Tibial nerve (tissue), 4 donors: Measurements from ENCODE around the gene KLRC1. TPM values are rescaled to one million over a fixed set of nuclear protein-coding genes. Genes with fewer than 3 reads are reported as not detected.
"Not testable (repeated sequence)": the region's sequence is repeated elsewhere in the genome, so short reads cannot be mapped to it uniquely, and the experiment has no call there.

Experiments
- DNase-seq, 2 donors: peaks; one replicate each; pipeline ENCODE4 v3.0.0-alpha.2; 2019; ENCODE audit warnings: low spot score in 2 of 2
- H3K27ac ChIP-seq, 4 donors: fragments of 200-600 bp; sonication (generic) in 3 of 4; one replicate each; pipeline ENCODE4 v1.5.1; 2017 to 2019; ENCODE audit warnings: mild to moderate bottlenecking in 1 of 4
- H3K27me3 ChIP-seq, 2 donors: fragments of 200-600 bp; sonication (generic) in 1 of 2; one replicate each; pipeline versions ENCODE4 v1.5.1 to v1.6.0; 2017 to 2019
- H3K36me3 ChIP-seq, 3 donors: fragments of 200-600 bp; sonication (generic); one replicate each; pipeline ENCODE4 v1.5.1; 2018 to 2019
- H3K4me1 ChIP-seq, 4 donors: fragments of 200-600 bp; sonication (generic) in 3 of 4; one replicate each; pipeline ENCODE4 v1.5.1; 2017 to 2019
- H3K4me3 ChIP-seq, 4 donors: fragments of 200-600 bp; sonication (generic) in 3 of 4; one replicate each; pipeline ENCODE4 v1.5.1; 2017 to 2019; ENCODE audit warnings: mild to moderate bottlenecking in 1 of 4, moderate library complexity in 1 of 4
- H3K9me3 ChIP-seq, 4 donors: fragments of 200-600 bp; sonication (generic) in 3 of 4; one replicate each; pipeline ENCODE4 v1.5.1; 2017 to 2019
- EP300 ChIP-seq, 2 donors: sonication (generic); formaldehyde crosslinking; IDR thresholded peaks; one replicate each; pipeline ENCODE4 v1.6.1; 2017; ENCODE audit warnings: antibody characterized with exemption in 2 of 2, mild to moderate bottlenecking in 1 of 2
- POLR2A ChIP-seq, 2 donors: fragments of 450-650 bp; IDR thresholded peaks; one replicate each; pipeline ENCODE4 v1.6.1; 2017; ENCODE audit warnings: antibody characterized with exemption in 2 of 2, mild to moderate bottlenecking in 2 of 2, moderate library complexity in 2 of 2
- WGBS, 2 donors: methylation state at CpG; one replicate each; pipeline ENCODE4 v1.1.5; 2018; 5-methylcytosine and 5-hydroxymethylcytosine counted together
- total RNA-seq, 4 donors: library from RNA; depleted of rRNA; stranded (reverse); fragments of >200 nt; gene quantifications; one replicate each; pipeline ENCODE4 v1.1.0, GENCODE V29; 2016
- TF ChIP-seq, protein P1 (sequence below), 5 experiments: fragments of 200-600 bp in 3 of 5; fragments of 450-650 bp in 2 of 5; sonication (generic) in 3 of 5; IDR thresholded peaks; one replicate each; pipeline ENCODE4 v1.5.1; 2016 to 2019; ENCODE audit warnings: antibody characterized with exemption in 5 of 5, mild to moderate bottlenecking in 3 of 5, moderate library complexity in 2 of 5

The KLRC1 gene
- total RNA-seq, 4 donors from 2014 or later = not detected

DNA sequence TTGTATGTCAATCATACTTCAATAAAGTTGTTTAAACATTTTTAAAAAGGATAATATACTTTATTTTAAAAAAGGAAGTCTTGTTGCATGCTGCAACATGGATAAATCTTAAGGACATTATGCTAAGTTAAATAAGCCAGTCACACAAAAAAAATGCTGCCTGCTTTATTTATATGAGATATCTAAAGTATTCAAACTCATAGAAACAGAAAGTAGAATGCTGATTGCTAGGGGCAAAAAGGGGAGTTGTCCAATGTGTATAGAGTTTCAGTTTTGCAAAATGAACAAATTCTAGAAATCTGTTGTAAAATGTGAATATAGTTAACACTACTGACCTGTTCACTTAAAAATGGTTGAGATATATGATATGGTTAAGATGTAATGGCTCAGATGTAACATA, 52.3 kb downstream of the KLRC1 start:
- TF ChIP-seq POLR2A (IDR thresholded peaks at IDR 0.05) (no peak), EP300 (IDR thresholded peaks at IDR 0.05) (no peak)
- TF ChIP-seq, protein P1, sequence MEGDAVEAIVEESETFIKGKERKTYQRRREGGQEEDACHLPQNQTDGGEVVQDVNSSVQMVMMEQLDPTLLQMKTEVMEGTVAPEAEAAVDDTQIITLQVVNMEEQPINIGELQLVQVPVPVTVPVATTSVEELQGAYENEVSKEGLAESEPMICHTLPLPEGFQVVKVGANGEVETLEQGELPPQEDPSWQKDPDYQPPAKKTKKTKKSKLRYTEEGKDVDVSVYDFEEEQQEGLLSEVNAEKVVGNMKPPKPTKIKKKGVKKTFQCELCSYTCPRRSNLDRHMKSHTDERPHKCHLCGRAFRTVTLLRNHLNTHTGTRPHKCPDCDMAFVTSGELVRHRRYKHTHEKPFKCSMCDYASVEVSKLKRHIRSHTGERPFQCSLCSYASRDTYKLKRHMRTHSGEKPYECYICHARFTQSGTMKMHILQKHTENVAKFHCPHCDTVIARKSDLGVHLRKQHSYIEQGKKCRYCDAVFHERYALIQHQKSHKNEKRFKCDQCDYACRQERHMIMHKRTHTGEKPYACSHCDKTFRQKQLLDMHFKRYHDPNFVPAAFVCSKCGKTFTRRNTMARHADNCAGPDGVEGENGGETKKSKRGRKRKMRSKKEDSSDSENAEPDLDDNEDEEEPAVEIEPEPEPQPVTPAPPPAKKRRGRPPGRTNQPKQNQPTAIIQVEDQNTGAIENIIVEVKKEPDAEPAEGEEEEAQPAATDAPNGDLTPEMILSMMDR (IDR thresholded peaks at IDR 0.05) = no peak
- no peak overlapping the region for H3K4me3 ChIP-seq

DNA sequence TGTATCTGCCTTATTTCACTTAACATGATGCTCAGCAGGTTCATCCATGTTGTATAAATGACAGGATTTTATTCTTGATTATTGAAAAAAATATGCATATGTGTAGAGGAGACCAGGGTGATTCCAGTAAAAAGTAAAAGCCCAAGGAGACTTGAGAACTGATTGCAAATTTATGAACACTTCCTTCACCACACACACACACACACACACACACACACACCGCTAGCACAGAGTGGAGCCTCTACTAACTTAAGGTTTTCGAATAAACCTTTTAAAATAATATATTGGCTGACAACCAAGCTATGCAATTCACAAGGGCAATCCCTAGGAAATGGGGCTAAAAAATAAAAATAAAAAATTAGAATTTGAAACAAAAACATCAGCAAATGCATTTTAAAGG, 55.0 kb downstream of the KLRC1 start:
- DNase-seq = no peak
- no peaks in the 10 kb centered on the region for H3K9me3 ChIP-seq
- peaks cover 0 to 12% (median 1%) of the 10 kb centered on the region in 4 donors for H3K4me1 ChIP-seq
- no peaks in the 10 kb centered on the region for H3K27me3 ChIP-seq
- no peak overlapping the region for H3K4me3 ChIP-seq
- TF ChIP-seq POLR2A (IDR thresholded peaks at IDR 0.05) = no peak
- TF ChIP-seq, protein P1 (IDR thresholded peaks at IDR 0.05) = no peak
- no peak for TF ChIP-seq EP300 (IDR thresholded peaks at IDR 0.05)
- WGBS, 2 donors = 53 to 63% methylated on average over 2 of the region's 2 CpGs
- no peak overlapping the region for H3K27ac ChIP-seq
- H3K36me3 ChIP-seq = no peaks in the 10 kb centered on the region

More for the DNA sequence above, 52.3 kb downstream of the KLRC1 start:
- no peak for DNase-seq
- Histone ChIP-seq H3K27me3 (no peaks in the 10 kb centered on the region), H3K9me3 (peaks cover 0 to 5% (median 0%) of the 10 kb centered on the region in 4 donors), H3K36me3 (no peaks in the 10 kb centered on the region), H3K4me1 (peaks cover 0 to 4% (median 0%) of the 10 kb centered on the region in 4 donors), H3K27ac (no peak overlapping the region)

DNA sequence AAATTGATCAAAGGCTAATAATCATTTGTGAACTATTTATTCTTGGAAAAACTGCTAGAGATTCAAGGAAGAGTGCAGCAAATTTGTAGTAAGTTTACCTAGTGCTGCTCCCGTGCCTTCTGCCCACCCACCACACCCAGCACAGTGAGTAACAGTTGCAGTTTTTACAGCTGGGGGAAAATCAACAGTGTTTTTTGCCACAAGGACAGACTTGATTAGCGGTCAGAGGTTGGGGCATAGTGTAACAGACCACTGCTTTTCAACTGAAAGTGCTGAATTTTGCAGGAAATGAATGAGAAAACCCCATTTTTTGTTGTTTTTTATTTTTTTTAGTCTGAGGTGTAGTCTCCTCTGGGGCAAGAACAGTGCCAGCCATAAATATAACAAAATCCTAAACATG, 55.9 kb downstream of the KLRC1 start:
- no peak overlapping the region for H3K4me3 ChIP-seq
- H3K27me3 ChIP-seq = no peaks in the 10 kb centered on the region
- WGBS, 2 donors = 44 to 63% methylated on average over 2 of the region's 2 CpGs
- H3K9me3 ChIP-seq = no peaks in the 10 kb centered on the region
- TF ChIP-seq, protein P1 (IDR thresholded peaks at IDR 0.05) = no peak
- no peak for TF ChIP-seq POLR2A (IDR thresholded peaks at IDR 0.05)
- no peak for TF ChIP-seq EP300 (IDR thresholded peaks at IDR 0.05)
- no peak overlapping the region for H3K27ac ChIP-seq
- H3K4me1 ChIP-seq = peaks cover 0 to 12% (median 9%) of the 10 kb centered on the region in 4 donors
- no peak for DNase-seq
- no peaks in the 10 kb centered on the region for H3K36me3 ChIP-seq

DNA sequence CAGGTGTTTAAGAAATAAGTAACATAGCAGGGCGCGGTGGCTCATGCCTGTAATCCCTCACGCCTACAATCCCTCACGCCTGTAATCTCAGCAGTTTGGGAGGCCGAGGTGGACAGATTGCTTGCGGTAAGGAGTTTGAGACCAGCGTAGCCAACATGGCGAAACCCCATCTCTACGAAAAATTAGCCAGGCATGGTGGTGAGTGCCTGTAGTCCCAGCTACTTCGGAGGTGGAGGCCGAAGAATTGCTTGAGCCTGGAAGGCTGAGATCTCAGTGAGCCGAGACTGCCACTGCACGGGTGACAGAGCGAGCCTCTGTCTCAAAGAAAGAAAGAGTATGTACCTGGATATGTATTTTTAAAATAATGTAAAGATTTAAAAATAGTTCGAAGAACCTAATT, 57.0 kb downstream of the KLRC1 start:
- peak overlapping the region in 1 of 4 donors; percentile 5 for H3K4me3 ChIP-seq
- not testable (repeated sequence) for H3K9me3 ChIP-seq, H3K36me3 ChIP-seq, DNase-seq, H3K27me3 ChIP-seq
- peak overlapping the region in 3 of 4 donors; percentile 45 to 68 (median 60) for H3K27ac ChIP-seq
- peaks cover 0 to 19% (median 9%) of the 10 kb centered on the region in 4 donors for H3K4me1 ChIP-seq
- WGBS, 2 donors = 85 to 93% methylated on average over 15 of the region's 15 CpGs

Other genes starting within 250 kb of the KLRC1 start
- gene GABARAPL1, start 240.5 kb downstream of the KLRC1 start, total RNA-seq = 100 to 1,000 TPM; 116 to 168 (median 160) TPM
- gene KLRD1, start 145.5 kb downstream of the KLRC1 start, total RNA-seq = 1 to 10 TPM in 3 of 4 donors, under 1 TPM in 1; 0.90 to 2.4 (median 1.4) TPM
- gene KLRK1, start 63.3 kb downstream of the KLRC1 start, total RNA-seq = 1 to 10 TPM in 2 of 4 donors, under 1 TPM in 1, not detected in 1; 0.60 to 2.9 (median 1.2) TPM
- gene KLRC4, start 43.6 kb downstream of the KLRC1 start, total RNA-seq = not detected
- not detected for gene KLRC3, start 32.8 kb downstream of the KLRC1 start, total RNA-seq
- gene KLRC2, start 17.4 kb downstream of the KLRC1 start, total RNA-seq = not detected
- gene EIF2S3B, start 52.5 kb upstream of the KLRC1 start, total RNA-seq = under 1 TPM in 1 of 4 donors, not detected in 3; 0.42 TPM
- 10 to 100 TPM in 3 of 4 donors, 1 to 10 TPM in 1; 6.5 to 24.5 (median 17.1) TPM for gene MAGOHB, start 160.2 kb upstream of the KLRC1 start, total RNA-seq
- under 1 TPM in 1 of 4 donors, not detected in 3; 0.44 TPM for gene STYK1, start 220.7 kb upstream of the KLRC1 start, total RNA-seq